Spleen (tissue), 11 donors: ENCODE measurements around the gene GNPTG. TPM values are rescaled to one million over a fixed set of nuclear protein-coding genes. Genes with fewer than 3 reads are reported as not detected.

Experiments
- DNase-seq: peaks from one replicate; pipeline ENCODE4 v3.0.0-alpha.2; 2020
- H3K27ac ChIP-seq, 8 donors: fragments of 200-600 bp; sonication (generic) in 7 of 8; 1 replicate in 4 of 8; 2 replicates in 4 of 8; pipeline versions ENCODE4 v1.5.0 to v1.8.0; 2016 to 2021; ENCODE audit warnings: inconsistent platforms in 4 of 8, mild to moderate bottlenecking in 4 of 8, moderate library complexity in 1 of 8
- H3K27me3 ChIP-seq, 7 donors: fragments of 200-600 bp; sonication (generic) in 6 of 7; replicated peaks in 1 of 7; 1 replicate in 4 of 7; 2 replicates in 3 of 7; pipeline versions ENCODE4 v1.5.0 to v1.8.0; 2016 to 2021; ENCODE audit warnings: inconsistent platforms in 3 of 7, mild to moderate bottlenecking in 1 of 7
- H3K36me3 ChIP-seq, 6 donors: fragments of 200-600 bp; sonication (generic) in 5 of 6; 1 replicate in 4 of 6; 2 replicates in 2 of 6; pipeline versions ENCODE4 v1.5.0 to v1.8.0; 2016 to 2021; ENCODE audit warnings: inconsistent platforms in 2 of 6
- H3K4me1 ChIP-seq, 6 donors: fragments of 200-600 bp; sonication (generic) in 5 of 6; 1 replicate in 3 of 6; 2 replicates in 3 of 6; pipeline versions ENCODE4 v1.5.0 to v1.8.0; 2016 to 2021; ENCODE audit warnings: inconsistent platforms in 3 of 6
- H3K4me3 ChIP-seq, 8 donors: fragments of 200-600 bp; sonication (generic) in 7 of 8; 1 replicate in 4 of 8; 2 replicates in 4 of 8; pipeline versions ENCODE4 v1.5.0 to v1.8.0; 2016 to 2021; ENCODE audit warnings: inconsistent platforms in 4 of 8, mild to moderate bottlenecking in 4 of 8, moderate library complexity in 2 of 8
- H3K9me3 ChIP-seq, 8 donors: fragments of 200-600 bp; sonication (generic) in 7 of 8; 1 replicate in 4 of 8; 2 replicates in 4 of 8; pipeline versions ENCODE4 v1.5.0 to v1.8.0; 2016 to 2021; ENCODE audit warnings: inconsistent platforms in 4 of 8
- CTCF ChIP-seq, 11 experiments: fragments of 200-600 bp in 7 of 11; fragments of 450-650 bp in 4 of 11; sonication (generic) in 4 of 11; IDR thresholded peaks in 8 of 11; conservative IDR thresholded peaks in 3 of 11; 1 replicate in 7 of 11; 2 replicates in 4 of 11; pipeline versions ENCODE4 v1.4.0 to v1.8.0; 2016 to 2021; ENCODE audit warnings: antibody characterized with exemption in 11 of 11, inconsistent platforms in 4 of 11, mild to moderate bottlenecking in 1 of 11
- POLR2A ChIP-seq, 3 donors: fragments of 450-650 bp; IDR thresholded peaks; one replicate each; pipeline ENCODE4 v1.5.1; 2017; ENCODE audit warnings: antibody characterized with exemption in 3 of 3, mild to moderate bottlenecking in 1 of 3
- POLR2AphosphoS5 ChIP-seq, 3 donors: sonication (generic); formaldehyde crosslinking; IDR thresholded peaks; one replicate each; pipeline ENCODE4 v1.5.1; 2017; ENCODE audit warnings: antibody characterized with exemption in 3 of 3
- WGBS, 5 donors: extraction: QIAGEN DNeasy Blood & Tissue Kit in 3 of 5; methylation state at CpG; one replicate each; pipeline versions ENCODE4 v1.1.5 to v1.1.7; 2013 to 2018; 5-methylcytosine and 5-hydroxymethylcytosine counted together
- intact Hi-C: fragments of 100-400 bp; cut with DNase I; formaldehyde crosslinking; loops from one replicate; pipeline ENCODE4 v1.15.0; 2023; ENCODE audit warnings: low total_unique reads
- polyA plus RNA-seq, 3 donors: library from polyadenylated mRNA; stranded (reverse); fragments of 200-250 nt; gene quantifications; one replicate each; pipeline ENCODE4 v1.2.1, GENCODE V29; 2013
- total RNA-seq, 7 donors: library from RNA; depleted of rRNA in 3 of 7; stranded (reverse); fragments of >200 nt in 3 of 7; fragmentation: NEBNext Ultra II Directional in 4 of 7; extraction: Animal tissue kit (Norgen Biotek cat#: 25700) in 4 of 7; gene quantifications; one replicate each; pipeline versions ENCODE4 v1.1.0 to v1.2.1, GENCODE V29; 2016 to 2021
- donor health status: healthy with polysubstance abuse.
- donor health status: DM: no; HTN: no; CAD: no; lungs with moderate emphysema.
- donor health status: DM: no; HTN: no; CAD: no.
- donor health status: Bipolar disorder and iron deficiency.
- donor health status: healthy.
- donor health status: DM: no; HTN: no; CAD: no.
- donor health status: DM: yes; HTN: yes; CAD: no.

Gene GNPTG
- total and polyA plus RNA-seq, 10 donors: 55.6 to 80.6 (median 65.4) TPM

GRCh38 chr16:1349351-1349750 is 2.4 kb upstream of the GNPTG start:
- intact Hi-C loops: no loop called here
- H3K9me3 ChIP-seq: no peaks in the 10 kb centered on the region
- H3K36me3 ChIP-seq: peaks cover 0 to 37% (median 30%) of the 10 kb centered on the region in 6 donors
- no peak overlapping the region for H3K4me3 ChIP-seq
- H3K27me3 ChIP-seq: no peaks in the 10 kb centered on the region
- no peak for DNase-seq
- peaks cover 17 to 46% (median 38%) of the 10 kb centered on the region in 6 donors for H3K4me1 ChIP-seq
- no peak overlapping the region for H3K27ac ChIP-seq
- TF ChIP-seq POLR2AphosphoS5 (IDR thresholded peaks at IDR 0.05) (no peak), CTCF (IDR thresholded peaks at IDR 0.05 in 8 of 11, conservative IDR thresholded peaks at IDR 0.05 in 3 of 11) (no peak), POLR2A (IDR thresholded peaks at IDR 0.05) (no peak)
- 83 to 97% (median 92%) methylated on average over 16 of the region's 16 CpGs for WGBS, 5 donors

- WGBS, 5 donors: 94 to 98% (median 95%) methylated on average over 9 to 17 of the region's 17 CpGs
Measured at GRCh38 chr16:1349951-1350350, 1.8 kb upstream of the GNPTG start.

GRCh38 chr16:1350691-1351090 is 1.0 kb upstream of the GNPTG start:
- peak overlapping the region in 3 of 8 donors; percentile 89 to 93 (median 91) for H3K27ac ChIP-seq
- H3K9me3 ChIP-seq: no peaks in the 10 kb centered on the region

More at GRCh38 chr16:1349951-1350350, 1.8 kb upstream of the GNPTG start:
- intact Hi-C loops: no loop called here
- TF ChIP-seq POLR2AphosphoS5 (IDR thresholded peaks at IDR 0.05) (no peak), POLR2A (IDR thresholded peaks at IDR 0.05) (no peak), CTCF (IDR thresholded peaks at IDR 0.05 in 8 of 11, conservative IDR thresholded peaks at IDR 0.05 in 3 of 11) (no peak)
- no peak overlapping the region for H3K27ac ChIP-seq
- DNase-seq: no peak
- no peaks in the 10 kb centered on the region for H3K27me3 ChIP-seq
- peak overlapping the region in 1 of 8 donors; percentile 100 for H3K4me3 ChIP-seq
- peaks cover 17 to 52% (median 40%) of the 10 kb centered on the region in 6 donors for H3K4me1 ChIP-seq
- no peaks in the 10 kb centered on the region for H3K9me3 ChIP-seq
- peaks cover 0 to 37% (median 30%) of the 10 kb centered on the region in 6 donors for H3K36me3 ChIP-seq

GRCh38 chr16:1351215-1351581 is 533 bp upstream of the GNPTG start:
- H3K4me3 ChIP-seq: peak overlapping the region; percentile 66 to 100 (median 100)
- H3K27me3 ChIP-seq: no peaks in the 10 kb centered on the region
- H3K36me3 ChIP-seq: peaks cover 0 to 37% (median 30%) of the 10 kb centered on the region in 6 donors
- H3K4me1 ChIP-seq: peaks cover 17 to 64% (median 50%) of the 10 kb centered on the region in 6 donors
- peak overlapping the region; percentile 51 to 93 (median 84) for H3K27ac ChIP-seq
- TF ChIP-seq POLR2A (IDR thresholded peaks at IDR 0.05) (no peak), CTCF (IDR thresholded peaks at IDR 0.05 in 8 of 11, conservative IDR thresholded peaks at IDR 0.05 in 3 of 11) (no peak), POLR2AphosphoS5 (IDR thresholded peaks at IDR 0.05) (no peak)
- DNase-seq: no peak
- 0 to 1% (median 1%) methylated on average over 8 to 35 of the region's 35 CpGs for WGBS, 5 donors
- intact Hi-C loops: no loop called here
- H3K9me3 ChIP-seq: no peaks in the 10 kb centered on the region

More at GRCh38 chr16:1350691-1351090, 1.0 kb upstream of the GNPTG start:
- Histone ChIP-seq H3K36me3 (peaks cover 0 to 37% (median 30%) of the 10 kb centered on the region in 6 donors), H3K4me1 (peaks cover 17 to 59% (median 44%) of the 10 kb centered on the region in 6 donors), H3K27me3 (no peaks in the 10 kb centered on the region), H3K4me3 (peak overlapping the region in 7 of 8 donors; percentile 98 to 100 (median 100))
- 84 to 91% (median 85%) methylated on average over 3 to 19 of the region's 19 CpGs for WGBS, 5 donors
- intact Hi-C loops: no loop called here
- DNase-seq: no peak
- TF ChIP-seq POLR2AphosphoS5 (IDR thresholded peaks at IDR 0.05) (no peak), CTCF (IDR thresholded peaks at IDR 0.05 in 8 of 11, conservative IDR thresholded peaks at IDR 0.05 in 3 of 11) (no peak), POLR2A (IDR thresholded peaks at IDR 0.05) (no peak)
